Omental fat pad (tissue), 4 donors: ENCODE results near the gene IL1RAPL1. TPM values are rescaled to one million over a fixed set of nuclear protein-coding genes. Genes with fewer than 3 reads are reported as not detected.
"Not testable (repeated sequence)": the region's sequence is repeated elsewhere in the genome, so short reads cannot be mapped to it uniquely, and the experiment has no call there.

Experiments
- ATAC-seq: fragments of 150-250 bp; one replicate; pipeline ENCODE4 v1.9.1; 2016; ENCODE audit warnings: mild to moderate bottlenecking, moderate library complexity; ENCODE audit not compliant: low FRiP score
- DNase-seq: peaks from one replicate; pipeline ENCODE4 v3.0.0-alpha.2; 2019; ENCODE audit warnings: low spot score
- total RNA-seq, 4 donors: library from RNA; depleted of rRNA; stranded (reverse); fragments of >200 nt; gene quantifications; one replicate each; pipeline ENCODE4 v1.1.0, GENCODE V29; 2016
- TF ChIP-seq, protein P1 (sequence below), 3 donors: fragments of 450-650 bp; IDR thresholded peaks; one replicate each; pipeline ENCODE4 v1.5.1; 2016 to 2017; ENCODE audit warnings: antibody characterized with exemption in 3 of 3, mild to moderate bottlenecking in 3 of 3, moderate library complexity in 2 of 3

The IL1RAPL1 gene
- total RNA-seq, 4 donors from 2014 or later = 0.13 to 0.93 (median 0.42) TPM

DNA sequence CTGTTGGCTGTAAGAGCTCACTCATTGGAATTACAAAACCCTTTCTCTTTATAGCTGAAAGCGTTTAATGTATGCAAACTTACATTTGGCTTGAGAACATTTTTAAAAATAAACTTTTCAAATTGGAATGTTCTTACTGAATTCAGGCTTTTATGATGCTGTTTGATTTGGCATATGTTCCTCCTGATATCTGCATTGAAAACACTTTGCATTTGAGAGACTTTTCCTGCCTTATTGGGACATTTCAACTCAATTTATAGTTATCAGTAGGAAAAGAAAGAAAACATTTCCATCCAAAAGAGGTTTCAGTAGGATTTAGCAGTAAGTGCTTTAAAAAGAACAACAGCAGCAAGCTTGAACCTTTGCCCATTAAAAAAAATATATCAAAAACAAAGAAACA lies 520.0 kb downstream of the IL1RAPL1 start:
- TF ChIP-seq, protein P1, sequence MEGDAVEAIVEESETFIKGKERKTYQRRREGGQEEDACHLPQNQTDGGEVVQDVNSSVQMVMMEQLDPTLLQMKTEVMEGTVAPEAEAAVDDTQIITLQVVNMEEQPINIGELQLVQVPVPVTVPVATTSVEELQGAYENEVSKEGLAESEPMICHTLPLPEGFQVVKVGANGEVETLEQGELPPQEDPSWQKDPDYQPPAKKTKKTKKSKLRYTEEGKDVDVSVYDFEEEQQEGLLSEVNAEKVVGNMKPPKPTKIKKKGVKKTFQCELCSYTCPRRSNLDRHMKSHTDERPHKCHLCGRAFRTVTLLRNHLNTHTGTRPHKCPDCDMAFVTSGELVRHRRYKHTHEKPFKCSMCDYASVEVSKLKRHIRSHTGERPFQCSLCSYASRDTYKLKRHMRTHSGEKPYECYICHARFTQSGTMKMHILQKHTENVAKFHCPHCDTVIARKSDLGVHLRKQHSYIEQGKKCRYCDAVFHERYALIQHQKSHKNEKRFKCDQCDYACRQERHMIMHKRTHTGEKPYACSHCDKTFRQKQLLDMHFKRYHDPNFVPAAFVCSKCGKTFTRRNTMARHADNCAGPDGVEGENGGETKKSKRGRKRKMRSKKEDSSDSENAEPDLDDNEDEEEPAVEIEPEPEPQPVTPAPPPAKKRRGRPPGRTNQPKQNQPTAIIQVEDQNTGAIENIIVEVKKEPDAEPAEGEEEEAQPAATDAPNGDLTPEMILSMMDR (IDR thresholded peaks at IDR 0.05) = no peak
- DNase-seq = no peak
- no peak for ATAC-seq

DNA sequence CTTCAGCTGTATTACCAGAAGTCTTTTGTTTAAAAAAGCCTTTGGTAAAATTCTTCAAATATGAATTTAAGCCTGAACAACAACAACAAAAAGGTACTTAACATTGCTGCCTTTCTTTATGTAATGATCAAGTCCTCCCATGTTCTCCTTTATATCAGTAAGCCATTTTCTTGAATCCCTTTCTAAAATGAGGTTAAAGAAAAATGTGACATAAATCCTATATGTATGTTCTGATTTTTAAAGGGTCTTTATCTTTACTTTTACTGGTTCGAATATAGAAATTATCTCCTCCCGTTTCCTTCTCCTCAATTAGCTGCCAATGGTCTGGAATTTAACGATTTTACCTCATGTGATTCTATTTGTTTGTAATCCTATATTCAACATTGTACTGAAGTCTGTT lies 522.8 kb downstream of the IL1RAPL1 start:
- TF ChIP-seq, protein P1 (IDR thresholded peaks at IDR 0.05) = no peak
- DNase-seq (no peak), ATAC-seq (no peak)

DNA sequence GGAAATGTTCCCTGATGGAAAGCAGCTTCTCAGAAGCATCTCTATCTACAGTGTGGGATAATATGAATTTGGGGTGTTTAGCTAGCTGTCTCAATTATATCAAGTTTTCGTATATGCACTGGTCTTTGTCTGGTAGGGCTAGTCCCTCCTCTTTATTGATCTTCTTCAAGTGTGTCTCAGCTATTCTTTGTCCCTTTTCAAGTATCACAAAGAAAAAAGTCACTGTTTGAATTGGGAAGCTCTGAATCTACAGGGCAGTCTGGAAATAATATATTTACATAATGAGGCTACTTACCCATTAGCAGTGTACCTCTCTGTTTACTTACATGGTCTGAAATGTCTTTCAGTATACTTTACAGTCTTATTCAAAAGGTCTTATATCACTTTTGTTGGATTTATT lies 526.0 kb downstream of the IL1RAPL1 start:
- no peak for DNase-seq
- TF ChIP-seq, protein P1 (IDR thresholded peaks at IDR 0.05) = no peak
- no peak for ATAC-seq

DNA sequence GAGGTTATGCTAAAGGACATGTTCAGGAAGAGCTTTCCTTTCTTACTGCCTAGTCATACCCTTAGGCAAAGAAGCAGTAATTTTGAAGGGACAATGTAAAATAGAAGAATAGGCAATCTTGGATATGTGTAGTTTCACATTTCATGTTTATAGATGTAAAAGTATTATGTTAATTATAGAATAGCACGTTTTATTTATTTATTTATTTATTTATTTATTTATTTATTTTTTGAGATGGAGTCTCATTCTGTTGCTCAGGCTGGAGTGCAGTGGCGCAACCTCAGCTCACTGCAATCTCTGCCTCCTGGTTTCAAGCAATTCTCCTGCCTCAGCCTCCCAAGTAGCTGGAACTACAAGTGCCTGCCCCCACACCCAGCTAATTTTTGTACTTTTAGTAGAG lies 535.6 kb downstream of the IL1RAPL1 start:
- DNase-seq, ATAC-seq: not testable (repeated sequence)

DNA sequence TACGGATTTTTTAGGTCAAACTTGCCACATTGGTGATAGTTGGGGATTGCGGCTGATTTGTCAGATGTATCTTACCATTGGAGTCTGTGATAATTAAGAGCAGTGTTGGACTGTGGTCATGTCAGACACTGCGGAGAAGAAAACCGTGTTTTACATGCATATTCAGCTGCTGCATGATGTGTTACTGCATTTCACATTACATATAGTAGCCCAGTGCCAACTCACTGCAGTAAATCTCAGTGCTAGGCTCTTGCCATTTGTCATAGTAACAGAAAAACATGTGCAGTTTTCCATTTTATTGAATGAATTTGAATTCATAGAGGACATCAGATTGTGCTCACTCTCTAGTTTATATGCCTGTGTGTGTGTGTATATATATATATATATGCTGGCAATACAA lies 543.7 kb downstream of the IL1RAPL1 start:
- ATAC-seq (no peak), DNase-seq (no peak)
- TF ChIP-seq, protein P1 (IDR thresholded peaks at IDR 0.05) = no peak

DNA sequence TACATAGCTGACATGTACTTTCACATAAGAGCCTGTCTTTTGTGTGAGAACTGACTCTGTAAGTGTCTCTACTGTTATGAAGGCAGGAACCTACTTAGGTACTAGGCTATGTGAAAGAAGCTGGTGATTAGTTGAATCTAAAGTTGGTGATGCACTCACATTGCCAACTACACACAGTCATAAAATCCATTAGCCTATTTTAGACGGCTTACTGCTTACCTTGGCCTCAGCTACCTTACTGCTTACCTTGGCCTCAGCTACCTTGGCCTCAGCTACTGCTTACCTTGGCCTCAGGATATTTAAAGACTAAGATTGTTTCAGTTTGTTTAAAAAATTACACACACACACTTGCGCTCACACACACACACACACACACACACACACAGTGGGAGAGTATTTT lies 549.7 kb downstream of the IL1RAPL1 start:
- TF ChIP-seq, protein P1 (IDR thresholded peaks at IDR 0.05) = no peak
- ATAC-seq (no peak), DNase-seq (no peak)

DNA sequence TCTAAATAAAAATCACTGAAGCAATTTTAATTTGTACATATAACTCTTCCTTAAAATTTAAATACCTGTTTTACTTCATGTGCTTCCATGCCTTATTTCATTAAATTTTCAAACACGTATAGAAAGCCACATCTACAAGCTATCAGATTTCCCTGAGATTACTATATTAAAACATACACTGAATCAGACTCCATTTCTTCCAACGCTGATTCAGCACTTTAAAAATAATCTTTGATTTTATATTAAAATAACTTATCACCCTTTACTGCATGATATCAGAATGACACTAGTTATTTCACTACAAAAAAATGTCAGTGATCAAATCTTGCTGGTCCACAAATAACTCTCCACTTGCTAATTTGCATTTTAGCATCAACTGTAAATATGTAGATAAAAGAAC lies 550.8 kb downstream of the IL1RAPL1 start:
- TF ChIP-seq, protein P1 (IDR thresholded peaks at IDR 0.05) = no peak
- DNase-seq = no peak
- no peak for ATAC-seq

DNA sequence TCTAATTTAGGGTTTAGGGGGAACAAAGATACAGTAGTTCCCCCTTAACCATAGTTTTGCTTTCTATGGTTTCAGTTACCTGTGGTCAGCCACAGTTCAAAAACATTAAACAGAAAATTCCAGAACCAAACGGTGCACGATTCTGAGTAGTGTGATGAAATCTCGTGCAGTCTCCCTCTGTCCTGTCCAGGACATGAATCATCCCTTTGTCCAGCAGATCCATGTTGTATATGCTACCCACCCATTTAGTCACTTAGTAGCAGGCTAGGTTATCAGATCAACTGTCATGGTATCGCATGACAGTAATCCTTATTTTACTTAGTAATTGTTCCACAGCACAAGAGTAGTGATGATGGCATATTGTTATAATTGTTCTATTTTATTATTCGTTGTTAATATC lies 556.1 kb downstream of the IL1RAPL1 start:
- TF ChIP-seq, protein P1 (IDR thresholded peaks at IDR 0.05) = no peak
- ATAC-seq = no peak

More for the DNA sequence above, 556.1 kb downstream of the IL1RAPL1 start:
- no peak for DNase-seq
